Omental fat pad (tissue), 4 donors: ENCODE measurements around the gene GNB3. TPM values are rescaled to one million over a fixed set of nuclear protein-coding genes. Genes with fewer than 3 reads are reported as not detected.
"Not testable (repeated sequence)": the region's sequence is repeated elsewhere in the genome, so short reads cannot be mapped to it uniquely, and the experiment has no call there.

Source experiments
- ATAC-seq: fragments of 150-250 bp; one replicate; pipeline ENCODE4 v1.9.1; 2016; ENCODE audit warnings: mild to moderate bottlenecking, moderate library complexity; ENCODE audit not compliant: low FRiP score
- DNase-seq: peaks from one replicate; pipeline ENCODE4 v3.0.0-alpha.2; 2019; ENCODE audit warnings: low spot score
- CTCF ChIP-seq, 3 donors: fragments of 450-650 bp; IDR thresholded peaks; one replicate each; pipeline ENCODE4 v1.5.1; 2016 to 2017; ENCODE audit warnings: antibody characterized with exemption in 3 of 3, mild to moderate bottlenecking in 3 of 3, moderate library complexity in 2 of 3
- total RNA-seq, 4 donors: library from RNA; depleted of rRNA; stranded (reverse); fragments of >200 nt; gene quantifications; one replicate each; pipeline ENCODE4 v1.1.0, GENCODE V29; 2016

Gene GNB3
- total RNA-seq, 4 donors from 2014 or later = 0.25 to 2.0 (median 0.48) TPM; not detected in 1

- TF ChIP-seq CTCF (IDR thresholded peaks at IDR 0.05) = no peak
- DNase-seq = no peak
- no peak for ATAC-seq
Observed at GRCh38 chr12:6871052-6871957, 30.6 kb downstream of the GNB3 start.

DNA sequence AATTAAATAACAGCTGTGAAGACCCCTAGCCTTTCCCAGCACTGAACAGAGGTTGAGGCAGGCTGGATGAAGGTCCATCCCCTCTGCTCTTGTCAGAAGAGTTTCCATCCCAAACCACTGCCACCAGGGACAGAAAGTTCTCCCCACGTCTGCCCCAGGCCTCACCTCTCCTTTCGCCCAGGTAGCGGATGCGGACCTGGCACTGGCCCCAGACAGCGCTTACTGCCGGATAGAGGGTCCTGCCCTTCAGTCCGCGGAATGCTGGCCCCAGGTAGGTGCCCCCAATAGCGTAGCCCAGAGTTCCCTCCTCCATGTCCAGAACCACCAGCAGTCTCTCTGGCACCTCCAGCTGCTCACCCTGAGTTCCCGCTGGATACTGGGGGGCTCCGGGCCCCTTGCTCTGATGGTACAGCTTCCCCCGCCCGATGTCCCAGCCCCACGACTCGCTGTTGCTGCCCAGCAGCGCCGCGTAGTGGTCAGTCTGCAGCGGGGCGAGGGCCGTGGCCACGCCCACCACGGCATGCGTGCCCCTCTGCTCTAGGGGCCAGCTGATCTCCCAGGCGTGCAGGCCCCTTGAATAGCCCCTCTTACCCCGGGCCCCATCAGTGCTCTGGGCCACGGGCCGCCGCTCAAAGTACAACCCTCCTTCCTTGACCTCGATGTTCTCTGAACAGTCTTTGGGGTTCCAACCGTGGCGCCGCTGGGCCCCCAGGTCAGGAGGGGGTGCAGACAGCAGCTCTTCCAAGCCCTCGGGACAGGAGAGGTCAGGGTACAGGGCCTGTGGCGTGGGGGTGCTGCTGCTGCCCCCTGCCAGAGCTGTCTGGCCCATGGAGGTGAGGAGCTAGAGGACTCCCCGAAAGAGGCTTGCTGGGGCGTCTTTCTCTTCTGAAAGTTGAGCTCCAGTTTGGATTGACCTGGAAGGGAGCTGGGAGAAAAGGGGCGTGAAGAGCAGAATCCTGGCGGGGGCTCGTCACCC is 31.6 kb downstream of the GNB3 start:
- peak in 1 of 3 donors; percentile 69 for TF ChIP-seq CTCF (IDR thresholded peaks at IDR 0.05)
- DNase-seq = peak; percentile 66
- peak; percentile 48 for ATAC-seq

DNA sequence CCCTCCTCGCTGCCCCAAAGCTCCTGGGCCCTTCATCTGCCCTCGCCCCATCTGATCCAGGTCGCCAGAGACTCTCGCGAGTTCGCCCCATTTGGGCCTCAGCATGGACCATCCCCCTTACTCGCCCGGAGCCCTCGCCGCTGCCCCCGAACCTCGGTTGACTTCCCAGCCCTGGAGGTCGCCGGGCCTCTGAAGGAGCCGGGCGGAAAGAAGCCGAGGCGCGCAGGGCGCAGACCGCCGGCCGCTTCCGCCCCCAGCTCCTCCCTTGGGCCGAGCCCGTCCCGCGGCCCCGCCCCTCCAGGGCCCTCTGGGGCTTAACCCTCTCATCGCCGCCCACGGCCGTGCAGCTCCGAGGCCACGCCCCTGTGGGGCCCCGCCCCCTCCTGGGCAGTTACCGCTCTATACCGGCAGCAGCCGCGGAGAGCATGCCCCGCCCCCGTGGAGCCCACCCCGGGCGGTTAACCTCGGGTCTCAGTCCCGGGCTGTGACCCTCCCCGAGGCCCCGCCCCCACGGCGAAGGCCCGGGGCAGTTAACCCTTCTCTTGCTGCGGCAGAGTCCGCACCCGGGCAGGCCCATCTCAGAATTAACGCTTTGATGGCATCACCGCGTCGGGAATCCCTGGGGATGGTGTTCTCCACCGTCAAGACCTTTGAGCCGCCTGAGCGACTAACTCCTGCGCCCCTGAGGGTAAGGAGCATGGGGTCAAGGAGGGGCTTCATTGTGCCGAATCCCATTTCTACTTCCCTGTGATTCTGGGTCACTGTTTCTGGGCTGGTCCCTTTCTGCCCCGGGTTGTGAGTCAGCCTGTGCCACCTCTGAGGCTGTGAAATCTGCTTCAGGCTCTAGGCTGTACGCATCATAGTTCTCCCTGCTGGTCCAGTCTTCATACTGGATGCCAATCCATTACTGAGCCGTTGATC is 32.6 kb downstream of the GNB3 start, which contains the start of gene SPSB2:
Gene SPSB2 (minus strand): TSS at position 210 of the 921 bp plus-strand sequence. CDS start 402 bp downstream, outside the sequence.
- no peak for TF ChIP-seq CTCF (IDR thresholded peaks at IDR 0.05)

GRCh38 chr12:6874015-6874368 is 33.3 kb downstream of the GNB3 start:
- not testable (repeated sequence) for DNase-seq, ATAC-seq

More for the DNA sequence above, 32.6 kb downstream of the GNB3 start, which contains the start of gene SPSB2:
- ATAC-seq = peak; percentile 91
- DNase-seq = peak; percentile 90

DNA sequence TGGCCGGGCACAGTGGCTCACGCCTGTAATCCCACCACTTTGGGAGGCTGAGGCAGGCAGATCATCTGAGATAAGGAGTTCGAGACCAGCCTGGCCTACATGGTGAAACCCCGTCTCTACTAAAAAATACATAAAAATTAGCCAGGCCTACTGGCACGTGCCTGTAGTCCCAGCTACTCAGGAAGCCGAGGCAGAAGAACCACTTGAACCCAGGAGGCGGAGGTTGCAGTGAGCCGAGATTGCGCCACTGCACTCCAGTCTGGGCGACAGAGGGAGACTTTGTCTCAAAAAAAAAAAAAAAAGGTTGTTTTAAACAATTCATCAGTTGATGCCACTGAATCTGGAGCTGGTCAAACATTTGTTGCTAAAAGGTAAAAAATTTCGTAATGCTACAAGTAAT is 39.1 kb downstream of the GNB3 start:
- DNase-seq, ATAC-seq: not testable (repeated sequence)

- DNase-seq (no peak), ATAC-seq (no peak)
- TF ChIP-seq CTCF (IDR thresholded peaks at IDR 0.05) = no peak
Observed at GRCh38 chr12:6883252-6883651, 42.5 kb downstream of the GNB3 start.

DNA sequence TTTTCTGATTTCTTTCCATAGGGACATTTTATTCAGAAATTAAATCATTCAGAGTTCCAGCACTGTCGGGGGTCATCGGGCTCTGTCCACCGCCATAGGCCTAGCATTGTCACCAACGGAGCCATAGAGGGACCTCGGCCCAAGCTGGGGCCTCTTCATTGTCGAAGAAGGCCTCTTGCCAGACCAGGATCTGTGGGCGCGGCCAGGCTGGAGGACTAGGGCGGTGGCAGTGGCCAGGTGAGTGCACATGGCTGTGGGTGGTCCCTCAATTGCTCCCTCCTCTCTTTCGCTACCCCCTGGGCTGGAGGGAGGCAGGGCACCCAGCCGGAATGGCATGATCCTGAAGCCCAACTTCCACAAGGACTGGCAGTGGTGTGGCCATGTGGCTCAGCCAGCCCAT is 43.0 kb downstream of the GNB3 start:
- no peak for TF ChIP-seq CTCF (IDR thresholded peaks at IDR 0.05)
- no peak for ATAC-seq
- no peak for DNase-seq
